ACHN (cell line): Measurements from ENCODE around the gene GRWD1.
A peak's percentile ranks its signal among the peaks of the same experiment; 100 is the strongest.

Experiments
- DNase-seq: peaks from one replicate; pipeline ENCODE4 v3.0.0-alpha.2; 2015
- in situ Hi-C: cut with HindIII; loops from 2 replicates; pipeline ENCODE4 v1.10.0; 2017; ENCODE audit warnings: low sequenced_read_pairs, low pct_ligation_motif_present, low pct_unique_long_range_greater_than_20kb

The GRWD1 gene

DNA sequence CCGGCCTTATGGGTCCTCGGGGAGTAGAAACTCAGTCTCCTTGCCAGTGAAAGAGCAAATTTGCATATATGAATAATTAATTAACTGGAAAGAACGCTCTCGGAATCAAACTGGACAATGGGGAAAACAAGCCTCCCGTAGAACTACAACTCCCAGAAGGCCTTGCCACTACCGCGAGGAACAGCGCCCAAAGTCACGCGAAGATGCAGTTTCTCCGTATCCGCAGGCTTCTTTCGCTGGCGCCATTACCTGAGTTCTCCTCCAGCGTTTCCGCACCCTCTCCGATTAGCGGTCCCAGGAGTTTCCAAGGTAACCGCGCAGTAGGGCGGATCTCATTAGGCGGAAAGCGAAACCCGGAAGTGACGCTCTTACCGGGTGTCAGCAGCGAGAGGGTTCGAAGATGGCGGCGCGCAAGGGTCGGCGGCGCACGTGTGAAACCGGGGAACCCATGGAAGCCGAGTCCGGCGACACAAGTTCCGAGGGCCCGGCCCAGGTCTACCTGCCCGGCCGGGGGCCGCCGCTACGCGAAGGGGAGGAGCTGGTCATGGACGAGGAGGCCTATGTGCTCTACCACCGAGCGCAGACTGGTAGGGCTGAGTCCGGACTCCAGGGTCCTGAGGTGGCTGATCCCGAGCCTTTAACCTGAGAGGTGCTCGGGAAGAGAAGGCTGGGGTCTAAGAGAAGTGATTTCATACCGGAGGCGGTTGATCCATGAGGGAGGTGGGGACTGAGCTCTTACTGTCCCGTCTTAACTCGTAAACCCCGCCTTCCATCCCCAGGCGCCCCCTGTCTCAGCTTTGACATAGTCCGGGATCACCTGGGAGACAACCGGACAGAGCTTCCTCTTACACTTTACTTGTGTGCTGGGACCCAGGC, at the start of gene GRWD1:
TSS of gene GRWD1 (plus strand) at position 378 of the 876 bp plus-strand sequence. CDS start at position 401, 23 bp downstream.
- in situ Hi-C loops: no loop called here

DNA sequence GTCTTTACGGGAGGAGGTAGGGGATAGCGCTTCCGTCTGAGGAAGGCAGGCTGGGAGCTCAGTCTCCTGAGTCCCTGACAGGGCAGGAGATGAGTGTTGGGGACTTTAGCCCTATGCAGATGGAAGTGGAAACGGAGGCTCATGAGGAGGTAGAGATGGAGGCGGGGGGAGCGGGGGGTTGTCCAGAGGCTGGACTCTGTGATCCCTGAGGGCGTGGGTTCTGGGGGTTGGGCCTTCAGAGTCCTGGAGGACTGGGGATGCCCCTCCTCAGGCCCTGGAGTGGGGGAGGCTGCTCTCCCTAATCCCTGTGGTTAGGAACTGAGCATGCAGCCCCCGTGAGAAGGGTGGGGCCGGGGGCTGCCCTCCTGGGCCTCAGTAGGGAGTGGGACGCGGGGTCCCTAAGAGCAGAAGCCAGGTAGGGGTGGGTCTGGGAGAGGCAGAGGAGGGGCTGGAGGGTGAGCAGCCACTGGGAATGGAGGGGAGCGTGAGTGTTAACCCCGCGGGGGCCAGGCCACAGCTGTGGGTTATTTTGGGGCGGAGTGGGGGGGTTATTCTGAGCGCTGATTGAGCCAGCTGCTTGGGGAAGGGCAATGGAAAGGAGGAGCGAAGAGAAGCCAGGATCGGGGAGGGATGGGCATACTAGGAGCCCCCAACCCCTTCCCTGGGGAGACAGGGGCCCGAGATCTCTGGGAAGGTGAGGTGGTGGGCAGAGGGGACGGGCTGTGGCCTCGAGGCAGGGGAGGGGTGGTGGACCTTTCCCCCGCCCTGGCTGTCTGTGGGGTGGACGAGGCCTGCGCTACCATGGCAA, 49.6 kb upstream of the GRWD1 start:
- in situ Hi-C loops: no loop called here
- no peak for DNase-seq

More for the DNA sequence above, at the start of gene GRWD1:
- peak; percentile 97 for DNase-seq

DNA sequence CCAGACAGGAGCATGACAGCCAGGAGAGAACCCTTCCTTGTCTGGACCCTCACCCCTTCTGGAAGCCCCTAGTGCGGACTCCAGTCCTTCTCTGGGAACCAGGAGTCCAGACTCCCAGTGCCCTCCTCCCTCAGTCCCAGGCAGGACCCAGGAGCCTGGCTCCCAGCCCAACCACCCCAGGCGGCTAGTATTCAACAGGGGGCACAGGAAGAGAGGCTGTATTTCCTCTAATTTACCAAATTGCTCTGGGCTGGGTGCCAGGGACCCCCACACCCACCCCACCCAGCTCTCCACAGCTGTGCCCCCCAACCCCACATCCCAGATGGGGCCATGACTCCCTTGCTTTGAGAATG, 49.0 kb upstream of the GRWD1 start:
- no peak for DNase-seq
- in situ Hi-C loops: no loop called here

GRCh38 chr19:48397263-48398101, 48.3 kb upstream of the GRWD1 start:
- no peak for DNase-seq
- in situ Hi-C loops: no loop called here

DNA sequence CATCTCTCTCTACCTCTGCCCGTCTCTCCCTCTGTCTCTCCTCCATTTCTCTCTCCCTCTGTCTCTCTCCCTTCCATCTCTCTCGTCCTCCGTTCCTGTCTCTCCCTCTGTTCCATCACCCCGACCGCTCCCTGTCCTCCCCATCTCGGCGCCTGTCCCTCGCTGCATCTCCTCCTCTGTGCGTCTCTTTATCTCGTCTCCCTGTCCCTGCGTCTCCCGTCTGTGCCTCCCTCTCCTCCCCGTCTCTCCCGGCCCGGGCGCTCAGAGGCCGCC, 47.7 kb upstream of the GRWD1 start:
- DNase-seq: no peak
- in situ Hi-C loops: no loop called here

GRCh38 chr19:48398375-48399235, 47.2 kb upstream of the GRWD1 start:
- in situ Hi-C loops: no loop called here
- peak; percentile 64 for DNase-seq

DNA sequence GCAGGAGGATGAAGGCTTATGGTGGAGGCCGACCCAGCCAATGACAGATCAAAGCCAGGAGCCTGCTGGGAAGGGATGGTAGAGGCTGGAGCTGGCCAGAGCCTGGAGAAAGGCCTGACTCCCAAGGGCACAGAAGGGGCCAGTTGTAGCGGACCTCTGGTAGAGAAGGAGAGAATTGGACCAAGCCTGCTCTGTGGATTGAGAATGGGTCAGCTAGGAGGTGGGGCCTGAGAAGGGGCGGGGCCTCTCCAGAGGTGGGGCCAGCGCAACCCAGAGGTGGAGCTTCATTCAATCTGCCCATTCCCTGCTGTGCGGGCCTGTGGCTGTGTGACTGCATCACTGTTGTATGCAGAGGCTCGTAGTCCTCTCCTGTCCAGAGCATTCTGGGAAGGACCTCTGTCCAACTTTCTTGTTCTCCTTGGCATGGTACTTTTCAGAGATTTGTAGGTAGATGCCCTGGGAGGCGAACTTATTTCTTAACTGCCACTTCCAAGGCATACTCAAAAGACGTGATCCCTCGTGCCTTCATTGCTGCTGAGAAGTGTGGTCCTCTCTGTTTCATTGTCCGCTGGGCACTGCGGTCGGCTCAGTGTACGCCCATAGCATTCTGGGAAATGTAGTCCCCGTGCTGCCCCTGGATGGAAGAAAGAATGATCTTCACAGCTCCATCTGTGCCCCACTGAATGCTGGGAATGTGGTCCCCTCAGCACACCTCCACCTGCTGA, 45.6 kb upstream of the GRWD1 start:
- DNase-seq: no peak
- in situ Hi-C loops: no loop called here

- in situ Hi-C loops: no loop called here
- no peak for DNase-seq
Observed at GRCh38 chr19:48401287-48401686, 44.5 kb upstream of the GRWD1 start.

DNA sequence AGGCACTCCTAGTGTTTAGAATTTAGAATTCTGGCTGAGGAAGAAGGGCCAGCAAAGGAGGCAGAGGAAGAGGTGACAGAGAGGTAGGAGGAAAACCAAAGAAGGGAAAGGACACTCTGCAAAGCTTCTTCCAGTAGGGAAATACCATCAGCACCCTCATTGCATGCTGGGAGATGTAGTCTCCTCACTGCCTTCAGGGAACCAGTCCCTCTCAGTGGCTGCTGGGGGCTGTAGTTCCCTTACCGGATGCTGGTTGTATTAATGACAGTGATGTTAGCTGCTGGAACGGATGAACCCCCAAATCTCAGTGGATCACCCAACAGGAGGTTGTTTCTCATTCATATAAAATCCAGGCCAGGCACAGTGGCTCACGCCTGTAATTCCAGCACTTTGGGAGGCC, 42.2 kb upstream of the GRWD1 start:
- DNase-seq: peak; percentile 57
- in situ Hi-C loops: no loop called here

- in situ Hi-C loops: no loop called here
Observed at GRCh38 chr19:48405010-48405659, 40.6 kb upstream of the GRWD1 start.

GRCh38 chr19:48405850-48406249, 39.9 kb upstream of the GRWD1 start:
- no peak for DNase-seq
- in situ Hi-C loops: no loop called here

More at GRCh38 chr19:48405010-48405659, 40.6 kb upstream of the GRWD1 start:
- DNase-seq: no peak

DNA sequence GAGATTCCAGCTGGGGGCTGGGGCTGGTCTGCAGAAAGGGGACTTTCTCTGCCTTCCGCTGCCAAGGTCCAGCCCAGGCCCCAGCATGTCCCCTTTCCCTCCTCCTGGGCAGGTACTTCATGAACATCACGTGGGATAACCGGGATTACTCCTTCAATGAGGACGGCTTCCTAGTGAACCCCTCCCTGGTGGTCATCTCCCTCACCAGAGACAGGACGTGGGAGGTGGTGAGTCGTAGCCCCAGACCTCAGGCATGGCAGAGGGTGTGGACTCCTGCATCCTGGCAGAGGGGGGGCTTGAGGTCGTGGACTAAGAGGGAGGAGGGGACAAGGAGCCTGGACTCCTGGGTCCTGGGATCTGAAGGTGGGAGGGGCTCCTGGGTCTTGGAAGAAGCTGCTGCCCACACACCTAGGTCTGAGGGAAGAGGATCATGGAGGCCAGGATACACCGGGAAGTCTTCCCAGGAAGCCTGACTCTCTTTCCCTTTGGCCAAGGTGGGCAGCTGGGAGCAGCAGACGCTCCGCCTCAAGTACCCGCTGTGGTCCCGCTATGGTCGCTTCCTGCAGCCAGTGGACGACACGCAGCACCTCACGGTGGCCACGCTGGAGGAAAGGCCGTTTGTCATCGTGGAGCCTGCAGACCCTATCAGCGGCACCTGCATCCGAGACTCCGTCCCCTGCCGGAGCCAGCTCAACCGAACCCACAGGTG, 31.8 kb upstream of the GRWD1 start:
- in situ Hi-C loops: no loop called here

DNA sequence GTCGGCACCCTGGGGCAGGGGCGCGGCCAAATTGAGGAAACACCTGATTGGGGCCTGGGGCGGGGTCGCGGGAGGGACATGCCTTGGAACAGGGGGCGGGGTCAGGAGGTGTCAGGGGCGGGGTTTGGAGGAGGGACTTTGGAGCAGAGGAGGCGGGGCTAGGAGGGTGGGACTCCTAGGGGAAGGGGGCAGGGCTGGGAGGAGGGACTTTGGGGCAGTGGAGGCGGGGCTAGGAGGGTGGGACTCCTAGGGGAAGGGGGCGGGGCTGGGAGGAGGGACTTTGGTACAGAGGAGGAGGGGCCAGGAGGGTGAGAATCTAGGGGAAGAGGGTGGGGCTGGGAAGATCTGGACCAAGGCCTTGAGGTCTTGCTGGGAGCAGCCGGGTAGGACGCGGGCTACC, 30.4 kb upstream of the GRWD1 start:
- peak; percentile 59 for DNase-seq
- in situ Hi-C loops: no loop called here

More for the DNA sequence above, 31.8 kb upstream of the GRWD1 start:
- peak; percentile 72 for DNase-seq

GRCh38 chr19:48415806-48416221, 30.0 kb upstream of the GRWD1 start:
- in situ Hi-C loops: no loop called here
- DNase-seq: no peak

- in situ Hi-C loops: no loop called here
Observed at GRCh38 chr19:48417421-48417820, 28.4 kb upstream of the GRWD1 start.

GRCh38 chr19:48418317-48419064, 27.3 kb upstream of the GRWD1 start:
- peak; percentile 30 for DNase-seq
- in situ Hi-C loops: no loop called here

More at GRCh38 chr19:48417421-48417820, 28.4 kb upstream of the GRWD1 start:
- DNase-seq: no peak
